HG02623 (cell line): ENCODE measurements around the gene CSNK1D.

Experiments used
- ATAC-seq: cut with Tn5 transposase; IDR thresholded peaks from one replicate; pipeline ENCODE4 v1.9.1; 2021; ENCODE audit warnings: moderate library complexity; ENCODE audit not compliant: unreplicated experiment

CSNK1D gene

DNA sequence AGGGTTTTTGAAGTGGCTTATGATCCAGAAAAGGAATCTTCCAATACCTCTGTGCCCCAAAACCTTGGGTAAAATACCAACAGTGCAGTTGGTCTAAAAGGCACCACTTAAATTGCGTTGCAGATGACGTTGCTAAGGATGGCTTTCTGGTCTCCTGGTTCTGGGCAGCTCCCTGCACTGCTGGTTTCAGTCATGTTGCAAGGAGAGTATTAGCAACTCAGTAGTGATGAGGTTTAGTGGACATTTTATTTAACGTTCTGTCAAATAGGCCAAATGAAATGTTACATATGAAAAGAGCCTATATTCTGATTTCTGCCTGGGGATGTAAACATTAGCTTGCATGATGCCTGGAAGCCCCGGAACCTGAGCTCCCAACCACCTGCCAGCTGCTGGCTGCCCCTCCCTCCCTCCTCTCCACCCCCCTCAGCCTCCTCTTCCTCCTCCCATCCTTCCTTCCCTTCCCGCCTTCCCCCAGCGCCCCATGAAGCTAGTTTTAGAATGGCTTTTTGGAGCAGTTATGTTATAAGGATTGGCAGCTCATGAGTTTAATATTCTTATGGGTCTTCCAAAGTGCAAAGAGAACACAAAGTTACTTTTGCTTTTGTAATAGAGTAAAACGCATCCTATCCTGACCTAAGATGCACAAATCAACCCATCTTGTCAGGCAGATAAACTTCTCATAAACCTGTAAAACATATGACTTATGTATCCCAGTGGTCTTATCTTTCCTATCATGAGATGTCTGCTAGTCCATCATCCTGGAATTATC lies 23.2 kb upstream of the CSNK1D start:
- ATAC-seq: no peak

GRCh38 chr17:82295472-82295814 lies 21.9 kb upstream of the CSNK1D start:
- no peak for ATAC-seq

DNA sequence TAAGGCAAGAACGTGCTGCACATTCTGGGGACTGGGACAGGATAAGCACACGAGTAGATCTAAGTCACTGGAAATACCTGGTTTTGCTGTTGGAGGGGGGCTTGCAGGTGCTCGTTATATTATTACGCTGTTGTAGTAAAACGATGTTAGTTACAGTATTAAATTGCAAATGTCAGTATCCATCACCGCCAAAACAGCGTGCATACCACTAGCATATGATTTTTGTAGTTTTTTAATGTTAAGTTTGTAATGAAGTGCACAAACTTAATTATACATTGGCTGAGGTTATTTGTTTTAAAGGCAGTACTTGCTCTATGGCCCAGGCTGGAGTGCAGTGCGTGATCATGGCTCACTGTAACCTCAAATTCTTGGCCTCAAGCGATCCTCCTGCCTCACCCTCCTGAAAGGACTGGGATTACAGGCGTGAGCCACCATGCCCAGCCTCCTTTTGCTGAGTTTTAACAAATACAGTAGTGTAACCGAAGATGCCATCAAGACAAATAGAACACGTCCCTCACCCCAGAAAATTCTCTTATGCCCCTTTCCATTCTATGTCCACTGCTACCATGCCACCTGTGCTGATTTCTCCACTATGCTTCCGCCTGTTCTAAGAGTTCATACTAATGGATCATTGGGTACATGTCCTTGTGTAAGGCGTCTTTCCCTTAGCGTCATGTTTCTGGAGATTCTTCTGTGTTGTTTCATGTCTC lies 20.7 kb upstream of the CSNK1D start:
- ATAC-seq: no peak

- peak; percentile 97 for ATAC-seq
These were observed 19.0 kb upstream of the CSNK1D start for GRCh38 chr17:82292251-82293154.

- no peak for ATAC-seq
These were observed 18.2 kb upstream of the CSNK1D start for GRCh38 chr17:82291582-82292250.

GRCh38 chr17:82287868-82288801 lies 14.6 kb upstream of the CSNK1D start:
- ATAC-seq: no peak

DNA sequence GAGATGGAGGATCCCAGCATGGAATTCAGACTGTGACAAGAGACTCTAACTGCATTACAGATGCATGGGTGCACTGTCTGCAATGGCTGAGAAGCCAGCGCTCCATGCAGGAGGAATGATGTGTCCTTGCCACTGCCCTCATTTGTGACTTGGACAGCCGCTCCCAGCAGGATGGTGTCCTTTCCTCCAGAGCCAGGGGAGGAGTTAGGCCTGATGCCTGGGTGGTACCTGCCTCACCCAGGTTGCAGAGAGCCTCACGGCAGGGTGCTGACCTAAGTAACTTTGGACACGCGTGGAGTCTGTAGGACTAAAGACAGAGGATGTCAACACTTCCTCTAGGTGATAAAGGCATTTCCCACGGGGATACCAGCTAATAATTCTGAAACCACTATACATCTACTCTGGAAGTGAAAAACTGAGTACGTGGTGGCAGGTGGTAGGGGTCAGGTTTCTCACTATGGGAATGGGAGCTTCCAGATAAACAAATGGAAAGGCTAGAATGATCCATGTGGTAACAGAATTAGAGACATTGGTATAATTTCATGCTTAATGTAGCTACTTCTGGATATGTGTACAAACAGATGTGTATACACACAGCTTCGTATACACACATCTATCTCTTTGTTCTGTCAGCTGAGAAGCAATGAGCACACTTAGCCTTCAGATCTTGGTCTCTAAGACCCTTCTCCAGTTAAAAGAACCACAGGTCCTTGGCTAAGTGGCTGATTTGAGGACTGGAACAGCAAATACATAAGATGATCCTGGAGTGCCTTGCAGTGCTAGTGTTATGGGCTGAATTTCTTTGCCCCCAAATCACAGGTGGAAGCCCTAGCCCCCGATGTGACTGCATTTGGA lies 13.7 kb upstream of the CSNK1D start:
- no peak for ATAC-seq

- ATAC-seq: no peak
These were observed 11.6 kb upstream of the CSNK1D start for GRCh38 chr17:82285141-82285540.

- ATAC-seq: no peak
These were observed 9.8 kb upstream of the CSNK1D start for GRCh38 chr17:82283208-82283749.

GRCh38 chr17:82282239-82283207 lies 9.0 kb upstream of the CSNK1D start:
- no peak for ATAC-seq

GRCh38 chr17:82281502-82282238 lies 8.2 kb upstream of the CSNK1D start:
- no peak for ATAC-seq

DNA sequence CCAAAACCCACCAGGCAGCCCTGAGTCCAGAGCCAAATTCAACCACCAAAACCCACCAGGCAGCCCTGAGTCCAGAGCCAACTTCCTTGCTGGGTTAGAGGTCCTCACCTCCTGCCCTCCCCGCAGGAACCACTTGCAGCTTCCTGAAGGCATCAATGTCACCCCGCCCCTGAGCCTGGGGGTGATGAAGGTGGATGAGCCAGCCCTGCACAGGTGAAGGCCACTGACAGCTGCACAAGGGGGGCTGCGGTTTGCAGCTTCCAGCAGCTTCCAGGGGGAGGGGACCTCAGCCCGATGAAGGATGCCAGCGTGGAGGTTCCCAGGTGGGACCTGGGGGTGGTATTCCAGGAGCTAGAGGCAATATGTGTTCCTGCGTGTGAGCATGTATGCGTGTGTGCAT lies 7.6 kb upstream of the CSNK1D start:
- ATAC-seq: no peak

- ATAC-seq: no peak
These were observed 7.0 kb upstream of the CSNK1D start for GRCh38 chr17:82280537-82280936.

DNA sequence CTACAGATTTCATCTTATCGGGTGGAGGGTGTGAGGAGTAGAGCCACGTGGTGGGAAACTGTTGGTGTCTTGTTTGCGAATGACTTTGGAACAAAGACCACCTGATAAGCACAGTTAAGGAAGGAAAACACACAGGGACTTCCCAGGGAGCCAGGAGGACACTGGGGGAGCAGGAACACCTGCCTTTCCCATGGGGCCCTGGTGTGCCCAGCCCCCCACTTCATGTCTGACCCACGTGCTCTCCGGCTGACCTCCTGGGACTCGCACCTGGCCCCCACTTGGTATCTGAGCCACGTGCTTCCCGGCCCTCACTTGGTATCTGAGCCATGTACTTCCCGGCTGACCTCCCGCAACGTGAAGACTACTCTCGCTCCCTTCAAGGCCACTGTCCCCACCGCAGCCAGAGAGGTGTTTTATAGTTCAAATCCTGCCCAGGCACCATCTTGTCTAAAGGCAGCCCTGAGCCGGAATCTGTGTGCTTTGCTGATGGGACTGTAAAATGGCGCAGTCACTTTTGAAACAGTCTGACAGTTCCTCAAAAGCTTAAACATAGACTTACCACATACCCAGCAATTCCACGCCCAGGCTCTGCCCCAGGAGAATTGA lies 5.4 kb upstream of the CSNK1D start:
- no peak for ATAC-seq

GRCh38 chr17:82278308-82278707 lies 4.8 kb upstream of the CSNK1D start:
- no peak for ATAC-seq

DNA sequence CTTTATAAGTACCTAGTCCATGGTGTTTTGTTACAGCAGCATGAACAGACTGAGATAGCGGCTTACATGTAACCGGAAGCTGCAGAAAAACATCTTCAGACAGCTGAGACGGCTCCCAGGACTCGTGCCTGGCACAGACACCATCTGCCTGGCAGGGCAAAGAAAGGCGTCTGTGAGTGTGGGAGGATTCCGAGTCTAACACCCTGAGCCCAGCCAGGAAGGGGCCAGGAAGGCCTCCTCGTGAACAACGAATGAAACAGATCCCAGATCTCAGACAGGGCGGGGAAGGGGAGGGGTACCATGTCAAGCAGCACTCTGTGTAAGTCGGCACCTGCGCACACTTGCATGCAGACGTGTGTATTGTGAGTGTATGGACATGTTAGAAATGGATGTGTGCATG lies 4.4 kb upstream of the CSNK1D start:
- ATAC-seq: no peak

DNA sequence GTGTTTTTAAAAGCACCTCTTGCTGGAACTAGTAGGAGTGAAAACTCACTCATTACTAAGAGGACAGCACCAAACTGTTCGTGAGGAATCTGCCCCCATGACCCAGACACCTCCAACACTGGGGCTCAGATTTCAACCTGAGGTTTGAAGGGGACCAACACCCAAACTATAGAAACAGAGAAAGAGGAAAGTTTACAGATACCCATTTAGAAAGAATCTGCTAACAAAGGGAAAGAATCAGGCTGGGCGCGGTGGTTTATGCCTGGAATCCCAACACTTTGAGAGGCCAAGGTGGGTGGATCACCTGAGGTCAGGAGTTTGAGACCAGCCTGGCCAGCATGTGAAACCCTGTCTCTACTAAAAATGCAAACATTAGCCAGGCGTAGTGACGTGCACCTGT lies 3.4 kb upstream of the CSNK1D start:
- ATAC-seq: no peak
